Measurements from ENCODE around the gene RABIF.

GRCh38 chr1:202880961-202881460, 7.9 kb downstream of the RABIF start:
- TF ChIP-seq CTCF (IDR thresholded peaks at IDR 0.05) = no peak
- TF ChIP-seq POLR2A (IDR thresholded peaks at IDR 0.05) = no peak
- TF ChIP-seq POLR2AphosphoS5 (IDR thresholded peaks at IDR 0.05; ENCODE audit: insufficient read depth in 1 of 2, low read depth in 1 of 2) = no peak

Measured in vagina (tissue), 2 donors.